D721Med (cell line): Measurements from ENCODE around the gene HTR3D.

Source experiments
- DNase-seq: peaks from one replicate; pipeline ENCODE4 v3.0.0; 2011; ENCODE audit warnings: low spot score; ENCODE audit not compliant: insufficient read length
- FAIRE-seq: peaks from 2 replicates; lab custom pipeline; 2011; peaks lifted over from hg19 to GRCh38; lab: Jason Lieb, UNC
- CTCF ChIP-seq: IDR thresholded peaks from 2 replicates; pipeline ENCODE4 v1.5.1; 2012; ENCODE audit warnings: mild to moderate bottlenecking, control low read depth; ENCODE audit not compliant: insufficient read depth; ENCODE audit errors: missing control alignments

The HTR3D gene

GRCh38 chr3:184039414-184039813 is 7.9 kb downstream of the HTR3D start:
- TF ChIP-seq CTCF, result no peak
- DNase-seq (peak; percentile 62), FAIRE-seq (peak; percentile 92)

GRCh38 chr3:184040010-184040409 is 8.5 kb downstream of the HTR3D start:
- DNase-seq (no peak), FAIRE-seq (no peak)
- no peak for TF ChIP-seq CTCF

GRCh38 chr3:184042617-184043016 is 11.1 kb downstream of the HTR3D start:
- no peak for TF ChIP-seq CTCF
- no peak for FAIRE-seq
- DNase-seq, result no peak

GRCh38 chr3:184045995-184046394 is 14.5 kb downstream of the HTR3D start:
- TF ChIP-seq CTCF, result no peak
- DNase-seq (no peak), FAIRE-seq (no peak)

- DNase-seq (no peak), FAIRE-seq (no peak)
- TF ChIP-seq CTCF, result no peak
Measured at GRCh38 chr3:184050217-184050847, 18.8 kb downstream of the HTR3D start.

- no peak for DNase-seq
- no peak for FAIRE-seq
- no peak for TF ChIP-seq CTCF
Measured at GRCh38 chr3:184052767-184053166, 21.2 kb downstream of the HTR3D start, which contains the start of gene HTR3C. Gene HTR3C, plus strand, starts transcription at chr3:184053047. Its CDS starts 34 bp downstream, at chr3:184053081.

GRCh38 chr3:184058029-184058428 is 26.5 kb downstream of the HTR3D start:
- DNase-seq (no peak), FAIRE-seq (no peak)
- no peak for TF ChIP-seq CTCF
